Measurements from ENCODE around the gene TXNL4B.

TXNL4B gene

DNA sequence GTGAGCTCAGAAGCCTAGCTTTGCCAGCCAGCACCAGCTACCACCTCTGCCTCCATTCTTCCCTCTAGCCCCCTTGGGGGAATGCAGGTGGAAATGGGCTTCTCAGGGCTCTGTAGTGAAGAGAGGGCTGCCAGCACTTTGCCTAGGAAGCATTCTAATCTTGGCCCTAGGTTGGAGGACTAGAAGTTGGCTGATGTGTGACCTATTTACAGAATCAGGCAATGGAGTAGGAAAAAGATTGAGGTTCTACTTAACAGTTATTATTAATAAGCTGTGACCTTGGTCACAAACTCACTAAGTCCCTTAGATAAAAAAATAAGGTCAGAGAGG, 20.2 kb upstream of the TXNL4B start:
- in situ Hi-C loops (cut with MboI; ENCODE audit: low sequenced_read_pairs, unreplicated experiment) = no loop called here
- DNase-seq (ENCODE audit: low spot score) = no peak
- TF ChIP-seq, protein P1, sequence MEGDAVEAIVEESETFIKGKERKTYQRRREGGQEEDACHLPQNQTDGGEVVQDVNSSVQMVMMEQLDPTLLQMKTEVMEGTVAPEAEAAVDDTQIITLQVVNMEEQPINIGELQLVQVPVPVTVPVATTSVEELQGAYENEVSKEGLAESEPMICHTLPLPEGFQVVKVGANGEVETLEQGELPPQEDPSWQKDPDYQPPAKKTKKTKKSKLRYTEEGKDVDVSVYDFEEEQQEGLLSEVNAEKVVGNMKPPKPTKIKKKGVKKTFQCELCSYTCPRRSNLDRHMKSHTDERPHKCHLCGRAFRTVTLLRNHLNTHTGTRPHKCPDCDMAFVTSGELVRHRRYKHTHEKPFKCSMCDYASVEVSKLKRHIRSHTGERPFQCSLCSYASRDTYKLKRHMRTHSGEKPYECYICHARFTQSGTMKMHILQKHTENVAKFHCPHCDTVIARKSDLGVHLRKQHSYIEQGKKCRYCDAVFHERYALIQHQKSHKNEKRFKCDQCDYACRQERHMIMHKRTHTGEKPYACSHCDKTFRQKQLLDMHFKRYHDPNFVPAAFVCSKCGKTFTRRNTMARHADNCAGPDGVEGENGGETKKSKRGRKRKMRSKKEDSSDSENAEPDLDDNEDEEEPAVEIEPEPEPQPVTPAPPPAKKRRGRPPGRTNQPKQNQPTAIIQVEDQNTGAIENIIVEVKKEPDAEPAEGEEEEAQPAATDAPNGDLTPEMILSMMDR (IDR thresholded peaks at IDR 0.05; ENCODE audit: borderline replicate concordance, control extremely low read depth, extremely low read depth, insufficient read depth, missing control alignments) = no peak

DNA sequence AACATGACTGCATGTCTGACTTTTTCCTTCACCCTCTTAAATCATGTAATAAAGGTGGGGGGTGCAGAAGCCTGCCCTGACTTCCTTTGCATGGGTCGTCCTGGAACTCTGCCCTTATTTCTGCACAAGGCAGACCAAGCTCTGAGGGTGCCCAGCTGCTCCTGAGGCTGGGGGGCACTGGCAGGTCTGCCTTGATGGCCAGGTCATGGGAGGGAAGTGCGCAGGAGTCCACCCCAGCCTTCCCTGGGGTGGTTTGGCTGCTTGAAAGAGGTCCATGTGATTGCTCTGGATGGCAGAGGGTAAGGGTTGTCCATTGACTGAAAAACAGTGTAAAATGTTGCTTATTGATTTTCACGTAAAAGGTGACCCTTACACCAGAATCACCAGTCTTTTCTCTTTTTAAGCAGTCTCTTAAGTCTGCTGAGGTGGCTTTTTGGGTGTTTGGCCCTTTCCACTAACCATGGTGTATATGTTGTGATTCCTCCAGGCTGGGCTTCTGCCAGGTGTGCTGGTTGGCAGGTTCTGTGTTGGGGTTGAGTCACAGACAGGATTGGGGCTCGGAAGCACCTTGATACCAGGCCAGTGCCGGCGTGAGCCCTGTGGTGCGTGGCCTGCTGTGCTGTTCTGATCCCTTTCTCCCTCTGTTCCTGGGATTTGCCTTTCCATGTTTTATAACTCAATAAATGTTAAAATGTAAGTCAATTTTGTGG, 19.6 kb upstream of the TXNL4B start:
- in situ Hi-C loops (cut with MboI; ENCODE audit: low sequenced_read_pairs, unreplicated experiment) = no loop called here
- DNase-seq (ENCODE audit: low spot score) = no peak
- TF ChIP-seq, protein P1 (IDR thresholded peaks at IDR 0.05; ENCODE audit: borderline replicate concordance, control extremely low read depth, extremely low read depth, insufficient read depth, missing control alignments) = no peak

DNA sequence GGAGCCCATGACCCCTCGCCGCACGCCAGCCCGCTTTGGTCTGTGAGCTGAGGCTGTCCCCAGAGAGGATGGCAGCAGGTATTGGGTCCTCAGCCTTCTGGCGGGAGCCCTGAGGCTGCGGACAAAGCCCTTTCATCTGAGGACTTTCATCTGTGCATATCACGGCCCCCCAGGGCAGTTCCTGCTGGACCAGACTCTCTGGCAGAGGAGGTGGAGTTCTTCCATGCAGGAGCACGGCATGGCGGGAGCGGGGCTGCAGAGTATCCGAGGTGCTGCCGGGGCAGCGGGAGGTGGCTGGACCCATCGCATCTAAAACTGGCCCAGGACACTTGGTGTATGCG, 19.0 kb upstream of the TXNL4B start:
- DNase-seq (ENCODE audit: low spot score) = no peak
- TF ChIP-seq, protein P1 (IDR thresholded peaks at IDR 0.05; ENCODE audit: borderline replicate concordance, control extremely low read depth, extremely low read depth, insufficient read depth, missing control alignments) = no peak
- in situ Hi-C loops (cut with MboI; ENCODE audit: low sequenced_read_pairs, unreplicated experiment) = no loop called here

DNA sequence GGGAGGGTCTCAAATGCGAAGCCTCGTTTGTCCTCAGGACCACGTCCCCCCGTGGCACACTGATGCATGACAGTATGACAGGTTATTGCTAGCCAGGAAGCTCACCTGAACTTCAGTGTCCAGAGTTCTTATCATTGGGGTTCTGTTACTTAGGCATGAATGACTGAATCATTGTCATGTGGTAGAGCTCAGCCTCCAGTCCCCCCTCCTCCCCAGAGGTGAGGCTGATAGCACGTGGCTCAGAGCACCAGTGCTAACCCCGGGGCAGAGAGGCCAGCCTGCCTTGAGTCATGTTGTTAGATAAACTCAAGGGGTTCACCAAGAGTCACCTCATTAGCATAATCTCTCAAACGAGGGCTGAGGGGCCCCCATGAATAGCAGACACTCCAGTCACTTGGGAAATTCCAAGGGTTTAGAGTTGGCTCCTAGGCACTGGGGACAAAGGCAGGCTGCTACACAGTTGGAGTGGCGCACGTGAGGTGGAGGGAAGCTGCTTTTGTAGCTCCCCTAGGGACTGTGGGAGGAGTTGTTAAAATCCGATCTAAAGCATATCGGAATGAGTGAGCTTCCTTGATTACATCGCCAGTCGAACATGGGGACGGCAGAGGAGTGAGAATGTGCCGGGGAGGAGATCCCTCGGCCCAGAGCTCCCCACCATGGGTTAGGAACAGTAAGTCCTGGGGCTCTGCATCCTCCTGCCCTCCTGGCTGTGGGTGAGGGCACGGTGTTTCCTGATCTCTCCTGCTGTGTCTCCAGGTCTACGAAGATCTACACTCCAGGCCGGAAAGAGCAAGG, 18.4 kb upstream of the TXNL4B start:
- DNase-seq (ENCODE audit: low spot score) = no peak
- in situ Hi-C loops (cut with MboI; ENCODE audit: low sequenced_read_pairs, unreplicated experiment) = no loop called here
- TF ChIP-seq, protein P1 (IDR thresholded peaks at IDR 0.05; ENCODE audit: borderline replicate concordance, control extremely low read depth, extremely low read depth, insufficient read depth, missing control alignments) = no peak

DNA sequence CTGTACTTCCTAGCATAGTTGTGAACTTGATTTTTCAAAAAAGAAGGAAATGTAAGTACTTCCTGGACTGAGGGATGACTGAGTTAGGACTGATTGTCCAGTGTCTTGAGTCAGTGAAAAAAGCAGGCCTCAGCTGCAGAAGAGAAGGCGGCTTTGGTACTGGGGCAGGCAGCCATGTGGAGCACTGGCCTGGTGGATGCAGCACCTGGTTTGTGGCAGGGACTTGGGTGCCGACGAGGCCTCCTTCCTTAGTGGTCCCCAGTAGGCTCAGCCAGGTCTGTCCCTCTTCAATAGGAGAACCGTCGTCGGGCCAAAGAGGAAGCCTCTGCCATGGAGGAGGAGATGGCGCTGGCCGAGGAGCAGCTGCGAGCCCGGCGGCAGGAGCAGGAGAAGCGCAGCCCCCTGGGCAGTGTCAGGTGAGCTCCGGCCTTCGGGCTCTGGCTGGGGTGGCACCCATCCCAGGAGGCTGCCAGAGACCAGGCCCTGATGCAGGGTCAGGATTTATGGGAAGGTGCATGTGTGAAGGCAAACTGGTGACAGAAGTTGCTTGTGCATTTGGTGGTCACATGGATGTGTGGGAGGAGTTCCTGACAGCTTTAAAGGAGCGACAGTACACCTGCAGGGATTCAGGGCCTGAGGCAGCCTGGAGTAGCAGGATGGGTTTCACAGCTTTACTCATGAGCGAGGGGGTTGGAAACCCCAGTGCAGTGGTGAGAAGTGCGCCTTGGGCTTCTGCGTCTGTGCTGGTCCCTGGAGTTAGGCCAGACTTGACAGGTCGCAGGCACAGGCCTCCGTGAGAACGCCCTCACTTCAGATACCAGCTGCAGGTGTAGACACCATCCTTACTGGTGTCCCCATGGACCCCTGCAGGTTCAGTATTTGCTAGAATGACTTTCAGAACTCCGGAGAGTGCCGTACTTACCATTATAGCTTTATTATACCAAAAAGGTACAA, 17.5 kb upstream of the TXNL4B start:
- DNase-seq (ENCODE audit: low spot score) = no peak
- TF ChIP-seq, protein P1 (IDR thresholded peaks at IDR 0.05; ENCODE audit: borderline replicate concordance, control extremely low read depth, extremely low read depth, insufficient read depth, missing control alignments) = no peak
- in situ Hi-C loops (cut with MboI; ENCODE audit: low sequenced_read_pairs, unreplicated experiment) = no loop called here

DNA sequence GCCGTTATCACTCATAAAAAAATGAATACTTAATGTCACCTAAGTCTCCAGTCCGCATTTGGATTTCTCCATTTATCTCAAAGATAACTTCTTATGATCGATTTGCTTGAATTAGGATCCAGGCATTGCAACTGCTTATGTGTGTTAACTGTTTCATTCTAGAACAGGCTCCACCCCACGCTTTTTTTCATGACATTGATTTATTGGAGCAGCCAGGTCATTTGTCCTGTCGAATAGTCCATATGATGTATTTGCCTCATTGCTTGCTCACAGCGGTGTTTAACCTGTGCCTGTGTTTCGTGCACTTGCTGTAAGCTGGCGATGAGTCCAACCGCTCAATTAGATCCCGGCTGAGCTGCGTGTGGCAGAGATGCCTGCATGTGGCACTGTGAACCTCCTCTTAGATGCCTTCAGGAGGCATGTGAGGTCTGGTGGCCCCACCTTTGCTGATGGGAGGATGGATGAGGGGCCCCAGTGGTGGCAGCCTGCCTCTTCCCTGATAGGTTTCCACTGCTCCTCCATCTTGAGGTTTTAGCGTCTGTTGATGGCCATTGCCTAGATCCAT, 16.6 kb upstream of the TXNL4B start:
- TF ChIP-seq, protein P1 (IDR thresholded peaks at IDR 0.05; ENCODE audit: borderline replicate concordance, control extremely low read depth, extremely low read depth, insufficient read depth, missing control alignments) = no peak
- no peak for DNase-seq (ENCODE audit: low spot score)
- in situ Hi-C loops (cut with MboI; ENCODE audit: low sequenced_read_pairs, unreplicated experiment) = no loop called here

All from GM13976 (cell line).